ENCODE results near the gene ENOPH1.
"Not testable (repeated sequence)": the region's sequence is repeated elsewhere in the genome, so short reads cannot be mapped to it uniquely, and the experiment has no call there.

ENOPH1 gene

DNA sequence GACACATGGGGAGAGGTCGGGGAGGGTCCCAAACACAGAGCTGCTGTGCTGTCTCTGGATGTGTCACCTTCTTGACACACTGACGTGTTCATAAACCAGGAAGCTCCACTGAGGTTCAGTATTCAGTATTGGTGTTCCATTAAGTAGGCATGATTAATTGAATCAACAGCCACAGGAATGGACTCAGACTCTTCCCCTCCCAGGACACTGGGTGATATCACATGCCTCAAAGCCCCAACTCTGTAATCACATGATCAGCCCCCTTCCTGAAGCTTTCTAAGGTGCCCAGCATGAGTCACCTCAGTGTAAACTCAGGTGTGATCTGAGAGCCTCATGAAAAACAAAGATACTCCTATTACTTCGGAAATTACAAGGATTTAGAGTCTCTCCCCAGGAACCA, 35.5 kb upstream of the ENOPH1 start:
- TF ChIP-seq, protein P1, sequence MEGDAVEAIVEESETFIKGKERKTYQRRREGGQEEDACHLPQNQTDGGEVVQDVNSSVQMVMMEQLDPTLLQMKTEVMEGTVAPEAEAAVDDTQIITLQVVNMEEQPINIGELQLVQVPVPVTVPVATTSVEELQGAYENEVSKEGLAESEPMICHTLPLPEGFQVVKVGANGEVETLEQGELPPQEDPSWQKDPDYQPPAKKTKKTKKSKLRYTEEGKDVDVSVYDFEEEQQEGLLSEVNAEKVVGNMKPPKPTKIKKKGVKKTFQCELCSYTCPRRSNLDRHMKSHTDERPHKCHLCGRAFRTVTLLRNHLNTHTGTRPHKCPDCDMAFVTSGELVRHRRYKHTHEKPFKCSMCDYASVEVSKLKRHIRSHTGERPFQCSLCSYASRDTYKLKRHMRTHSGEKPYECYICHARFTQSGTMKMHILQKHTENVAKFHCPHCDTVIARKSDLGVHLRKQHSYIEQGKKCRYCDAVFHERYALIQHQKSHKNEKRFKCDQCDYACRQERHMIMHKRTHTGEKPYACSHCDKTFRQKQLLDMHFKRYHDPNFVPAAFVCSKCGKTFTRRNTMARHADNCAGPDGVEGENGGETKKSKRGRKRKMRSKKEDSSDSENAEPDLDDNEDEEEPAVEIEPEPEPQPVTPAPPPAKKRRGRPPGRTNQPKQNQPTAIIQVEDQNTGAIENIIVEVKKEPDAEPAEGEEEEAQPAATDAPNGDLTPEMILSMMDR (conservative IDR thresholded peaks at IDR 0.05; ENCODE audit: low read depth, low read length), result no peak
- DNase-seq (ENCODE audit: low read depth), result no peak
- H3K4me3 ChIP-seq (ENCODE audit: low read length), result no peak overlapping the region

DNA sequence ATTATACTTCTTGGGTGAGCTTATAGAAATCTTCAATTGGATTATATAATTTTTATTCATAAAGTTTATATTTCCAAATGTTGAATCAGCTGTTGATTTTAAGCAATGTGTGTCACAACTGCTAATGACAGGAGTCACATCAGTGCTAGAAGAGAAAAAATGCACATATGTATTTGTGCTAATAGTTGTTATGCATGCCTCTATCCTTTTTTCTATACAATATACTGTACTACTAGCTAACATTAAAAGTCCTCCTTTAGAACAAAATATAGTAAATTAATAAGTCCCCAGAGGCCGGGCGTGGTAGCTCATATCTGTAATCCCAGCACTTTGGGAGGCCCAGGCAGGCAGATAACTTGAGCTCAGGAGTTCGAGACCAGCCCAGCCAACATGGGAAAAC, 32.9 kb upstream of the ENOPH1 start:
- TF ChIP-seq, protein P1 (conservative IDR thresholded peaks at IDR 0.05; ENCODE audit: low read depth, low read length), result no peak
- H3K4me3 ChIP-seq (ENCODE audit: low read length), result no peak overlapping the region
- no peak for DNase-seq (ENCODE audit: low read depth)

DNA sequence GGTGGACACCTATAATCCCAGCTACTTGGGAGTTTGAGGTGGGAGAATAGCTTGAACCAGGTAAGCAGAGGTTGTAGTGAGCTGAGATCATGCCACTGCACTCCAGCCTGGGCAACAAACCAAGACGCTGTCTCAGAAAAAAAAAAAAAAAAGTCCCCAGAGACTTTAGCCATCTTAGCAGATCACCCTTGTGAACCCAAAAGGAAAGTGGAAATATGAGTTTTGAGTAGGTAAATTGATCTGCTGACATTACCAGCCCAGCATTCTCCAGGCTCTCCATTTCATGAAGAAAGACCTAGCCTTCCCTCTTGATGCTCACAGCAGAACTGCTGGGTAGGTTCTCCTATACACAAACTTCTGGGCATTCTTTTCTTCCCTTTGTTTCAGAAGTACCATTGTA, 32.1 kb upstream of the ENOPH1 start:
- no peak for DNase-seq (ENCODE audit: low read depth)
- no peak overlapping the region for H3K4me3 ChIP-seq (ENCODE audit: low read length)
- TF ChIP-seq, protein P1 (conservative IDR thresholded peaks at IDR 0.05; ENCODE audit: low read depth, low read length), result no peak

DNA sequence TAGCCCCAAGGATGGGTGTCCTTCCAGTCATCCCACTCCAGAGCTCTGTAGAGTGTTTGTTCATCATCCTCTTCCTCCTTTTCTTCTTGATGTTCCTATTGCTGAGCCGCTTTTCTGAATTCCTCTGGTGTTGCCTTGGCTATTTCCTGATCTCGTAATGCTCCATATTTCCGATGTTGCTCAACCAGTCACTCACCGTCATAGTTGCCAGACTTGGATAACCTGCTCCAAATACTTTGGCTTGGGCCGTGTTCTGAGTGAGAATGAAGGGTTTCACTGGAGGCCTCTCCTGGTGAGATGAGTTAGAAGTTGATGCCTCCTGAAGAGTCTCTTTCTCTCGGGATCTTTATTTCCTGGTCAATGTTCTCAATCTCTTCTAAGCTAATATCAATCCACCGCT, 28.8 kb upstream of the ENOPH1 start:
- no peak overlapping the region for H3K4me3 ChIP-seq (ENCODE audit: low read length)
- DNase-seq (ENCODE audit: low read depth), result no peak
- TF ChIP-seq, protein P1 (conservative IDR thresholded peaks at IDR 0.05; ENCODE audit: low read depth, low read length), result no peak

DNA sequence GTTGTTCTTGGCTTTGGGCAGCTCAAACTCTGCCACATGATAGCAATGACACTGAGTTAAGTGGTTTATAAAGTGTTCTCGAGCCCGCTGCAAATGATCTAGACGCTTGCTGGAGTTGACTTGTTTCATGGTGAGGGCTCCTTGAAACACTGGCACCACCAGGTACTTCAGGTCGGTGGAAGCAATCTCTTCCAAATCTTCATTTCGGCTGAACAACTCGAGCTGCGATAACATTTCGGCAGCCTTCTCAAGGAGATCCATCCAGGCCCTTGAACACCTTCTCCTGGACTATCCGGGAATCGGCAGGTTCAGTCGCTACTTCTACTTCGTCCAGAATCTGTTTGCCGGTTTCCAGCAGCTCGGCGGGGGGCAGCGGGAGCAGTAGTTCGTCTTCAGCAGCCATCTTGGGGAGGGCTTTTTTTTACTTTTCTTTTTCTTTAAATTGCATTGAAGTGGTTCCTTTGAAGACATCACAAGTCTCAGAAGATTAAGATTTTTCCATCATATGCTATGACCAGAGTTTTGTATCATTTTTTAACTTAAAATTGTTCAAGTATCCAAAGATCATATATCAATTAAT, 28.1 kb upstream of the ENOPH1 start:
- no peak for DNase-seq (ENCODE audit: low read depth)
- no peak overlapping the region for H3K4me3 ChIP-seq (ENCODE audit: low read length)
- TF ChIP-seq, protein P1 (conservative IDR thresholded peaks at IDR 0.05; ENCODE audit: low read depth, low read length), result no peak

DNA sequence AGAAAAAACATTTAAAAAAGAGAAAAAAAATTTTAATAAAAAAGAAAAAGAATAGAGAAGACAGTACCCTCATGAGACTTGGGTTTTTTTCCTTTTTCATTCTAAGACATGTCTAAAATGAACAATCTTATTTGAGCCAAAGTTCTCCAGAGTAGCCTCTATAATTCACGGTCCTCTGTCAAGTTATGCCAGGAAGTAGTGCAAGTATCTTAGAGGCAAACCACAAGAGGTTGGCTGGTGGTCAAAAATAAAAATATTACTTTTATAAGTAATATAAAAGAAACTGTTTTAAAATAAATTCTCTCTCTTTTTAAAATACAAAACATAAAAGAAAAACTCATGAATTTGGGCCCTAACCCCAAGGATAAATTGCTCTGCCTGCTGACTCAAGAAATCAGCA, 26.7 kb upstream of the ENOPH1 start:
- TF ChIP-seq, protein P1 (conservative IDR thresholded peaks at IDR 0.05; ENCODE audit: low read depth, low read length), result no peak
- no peak overlapping the region for H3K4me3 ChIP-seq (ENCODE audit: low read length)
- no peak for DNase-seq (ENCODE audit: low read depth)

DNA sequence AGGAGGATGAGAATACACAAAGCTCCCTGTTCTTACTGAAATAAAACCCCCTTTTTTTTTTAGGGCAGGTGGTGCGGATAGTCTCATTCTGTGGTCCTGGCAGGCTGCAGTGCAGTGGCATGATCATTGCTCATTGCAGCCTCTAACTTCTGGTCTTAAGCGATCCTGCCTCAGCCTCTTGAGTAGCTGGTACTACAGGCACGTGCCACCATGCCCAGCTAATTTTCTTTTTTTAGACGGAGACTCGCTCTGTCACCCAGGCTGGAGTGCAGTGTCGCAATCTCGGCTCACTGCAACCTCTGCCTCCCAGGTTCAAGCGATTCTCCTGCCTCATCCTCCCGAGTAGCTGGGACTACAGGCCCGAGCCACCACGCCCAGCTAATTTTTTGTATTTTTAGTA, 15.3 kb upstream of the ENOPH1 start:
- not testable (repeated sequence) for DNase-seq (ENCODE audit: low read depth); H3K4me3 ChIP-seq (ENCODE audit: low read length)

DNA sequence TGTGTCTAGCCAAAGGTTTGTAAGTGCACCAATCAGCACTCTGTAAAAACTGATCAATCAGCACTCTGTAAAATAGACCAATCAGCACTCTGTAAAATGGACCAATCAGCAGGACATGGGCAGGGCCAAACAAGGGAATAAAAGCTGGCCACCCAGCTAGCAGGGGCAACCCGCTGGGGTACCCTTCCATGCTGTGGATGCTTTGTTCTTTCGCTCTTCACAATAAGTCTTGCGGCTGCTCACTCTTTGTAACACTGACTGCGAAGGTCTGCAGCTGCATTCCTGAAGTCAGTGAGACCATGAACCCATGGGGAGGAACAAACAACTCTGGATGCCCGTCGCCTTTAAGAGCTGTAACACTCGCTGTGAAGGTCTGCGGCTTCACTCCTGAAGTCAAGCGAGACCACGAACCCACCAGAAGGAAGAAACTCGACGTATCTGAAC, 14.4 kb upstream of the ENOPH1 start:
- H3K4me3 ChIP-seq (ENCODE audit: low read length), result no peak overlapping the region
- TF ChIP-seq, protein P1 (conservative IDR thresholded peaks at IDR 0.05; ENCODE audit: low read depth, low read length), result no peak
- no peak for DNase-seq (ENCODE audit: low read depth)

Data from retinal pigment epithelial cell (primary cell).